TTC549 (cell line): ENCODE measurements around the gene CYP27C1.

Experiments used
- FAIRE-seq: peaks from 2 replicates; lab custom pipeline; 2012; peaks lifted over from hg19 to GRCh38; lab: Jason Lieb, UNC

The CYP27C1 gene

GRCh38 chr2:127193164-127193966 lies 26.7 kb downstream of the CYP27C1 start:
- FAIRE-seq, result no peak

- FAIRE-seq, result no peak
These were observed 28.5 kb downstream of the CYP27C1 start for GRCh38 chr2:127191331-127192219.

GRCh38 chr2:127188797-127189196 lies 31.3 kb downstream of the CYP27C1 start:
- FAIRE-seq, result no peak

- FAIRE-seq, result no peak
These were observed 32.3 kb downstream of the CYP27C1 start for GRCh38 chr2:127187831-127188230.

DNA sequence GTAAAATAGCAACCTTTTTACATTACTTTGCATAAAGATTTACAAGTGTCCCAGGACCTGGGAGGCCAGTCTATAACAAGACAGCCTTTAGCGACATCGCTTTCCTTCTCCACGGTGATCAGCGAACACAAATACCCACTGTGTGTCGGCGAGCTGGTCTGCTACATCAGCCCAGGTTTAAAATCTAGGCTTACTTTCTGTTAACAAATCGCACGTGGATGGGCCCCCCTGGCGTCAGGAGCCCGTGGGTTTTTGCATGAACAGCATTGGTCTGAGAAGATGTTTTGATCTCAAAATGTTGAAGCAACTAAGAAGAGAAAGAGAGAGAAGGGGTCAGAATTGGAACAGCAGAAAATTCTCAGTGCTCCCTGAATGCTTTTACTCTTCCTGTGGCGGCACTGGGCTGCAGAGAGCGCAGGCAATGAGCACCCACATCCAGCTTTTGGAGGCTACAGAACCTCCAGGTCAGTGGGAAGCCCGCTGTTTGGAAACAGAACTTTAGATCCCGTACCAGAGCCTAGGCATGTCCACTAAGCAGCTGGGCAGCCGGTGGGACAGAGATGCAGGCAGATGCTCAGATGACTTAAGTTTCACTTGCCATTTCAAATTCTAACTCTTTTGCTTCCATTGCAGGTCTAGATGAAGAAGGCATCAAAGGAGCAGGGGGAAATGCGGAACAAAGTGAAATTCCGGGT lies 32.9 kb downstream of the CYP27C1 start:
- FAIRE-seq, result no peak

- no peak for FAIRE-seq
These were observed 34.4 kb downstream of the CYP27C1 start for GRCh38 chr2:127185705-127186104.

DNA sequence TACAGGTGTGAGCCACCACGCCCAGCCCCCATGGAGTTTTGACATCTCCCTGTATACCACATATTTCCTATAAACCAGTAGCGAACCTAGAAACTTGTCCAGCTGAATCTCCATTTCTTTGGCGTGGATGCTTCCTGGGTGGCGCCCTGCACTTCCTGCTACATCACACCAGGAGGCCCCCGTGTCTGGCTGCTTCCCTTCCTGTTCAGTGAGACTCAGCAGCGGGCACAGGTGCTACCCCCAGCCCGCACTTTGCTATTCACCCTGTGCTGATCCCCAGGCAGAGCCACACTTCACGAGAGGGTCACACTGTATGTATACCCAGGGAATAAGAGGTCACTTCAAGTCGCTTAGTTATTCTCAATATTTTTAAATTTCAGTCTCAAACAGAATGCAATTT lies 35.0 kb downstream of the CYP27C1 start:
- no peak for FAIRE-seq

- FAIRE-seq, result no peak
These were observed 36.3 kb downstream of the CYP27C1 start for GRCh38 chr2:127183771-127184170.

GRCh38 chr2:127182626-127183458 lies 37.3 kb downstream of the CYP27C1 start:
- no peak for FAIRE-seq

DNA sequence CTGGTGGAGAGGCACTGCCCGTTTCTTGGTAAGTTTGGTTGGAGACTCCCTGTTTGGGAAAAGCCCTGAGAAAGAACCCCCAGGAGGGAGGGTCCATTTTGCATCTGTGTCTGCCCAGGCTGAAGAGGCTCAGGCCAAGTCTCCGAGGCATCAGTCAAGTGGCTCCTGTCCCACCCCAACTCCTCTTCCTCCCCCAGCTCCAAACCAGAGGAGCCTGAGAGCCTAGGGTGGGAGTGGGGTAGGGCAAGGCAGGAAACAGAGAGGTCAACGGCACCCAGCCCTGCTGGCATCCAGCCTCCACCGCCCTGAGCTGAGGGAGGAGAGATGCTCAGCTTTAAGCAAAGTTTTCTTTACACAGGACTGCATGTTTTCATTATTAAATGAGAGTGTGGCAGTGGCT lies 38.2 kb downstream of the CYP27C1 start:
- no peak for FAIRE-seq

GRCh38 chr2:127179766-127180165 lies 40.3 kb downstream of the CYP27C1 start:
- no peak for FAIRE-seq

DNA sequence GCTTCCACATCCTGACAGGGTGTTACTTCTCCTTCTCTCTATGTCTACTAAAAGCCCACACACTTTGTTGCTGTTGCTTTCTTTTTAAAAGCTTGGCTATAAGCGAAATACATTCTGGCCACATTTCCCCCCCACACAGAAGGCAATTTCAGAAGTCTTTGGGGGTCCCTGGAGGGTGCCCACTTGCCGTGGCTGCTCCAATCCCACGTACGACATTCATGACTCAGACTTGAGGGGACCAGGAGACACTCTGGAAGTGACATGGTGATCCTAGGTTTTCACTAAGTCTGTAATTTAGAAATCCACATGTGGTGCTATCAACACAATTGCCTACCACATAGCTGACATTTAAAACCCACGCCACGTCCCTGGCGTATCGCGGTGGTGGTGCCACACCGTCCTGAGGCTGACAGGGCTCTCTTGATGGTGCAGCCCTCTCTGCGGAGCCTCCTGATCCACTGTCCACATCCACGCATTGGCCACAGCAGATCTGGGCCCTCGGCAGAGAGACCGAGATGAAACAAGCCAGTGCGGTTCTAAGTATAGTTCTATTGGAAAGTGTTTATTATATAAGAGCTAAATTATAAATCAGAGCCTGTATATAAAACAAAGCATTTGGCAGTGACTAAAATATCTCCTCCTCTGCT lies 42.4 kb downstream of the CYP27C1 start:
- FAIRE-seq, result no peak

DNA sequence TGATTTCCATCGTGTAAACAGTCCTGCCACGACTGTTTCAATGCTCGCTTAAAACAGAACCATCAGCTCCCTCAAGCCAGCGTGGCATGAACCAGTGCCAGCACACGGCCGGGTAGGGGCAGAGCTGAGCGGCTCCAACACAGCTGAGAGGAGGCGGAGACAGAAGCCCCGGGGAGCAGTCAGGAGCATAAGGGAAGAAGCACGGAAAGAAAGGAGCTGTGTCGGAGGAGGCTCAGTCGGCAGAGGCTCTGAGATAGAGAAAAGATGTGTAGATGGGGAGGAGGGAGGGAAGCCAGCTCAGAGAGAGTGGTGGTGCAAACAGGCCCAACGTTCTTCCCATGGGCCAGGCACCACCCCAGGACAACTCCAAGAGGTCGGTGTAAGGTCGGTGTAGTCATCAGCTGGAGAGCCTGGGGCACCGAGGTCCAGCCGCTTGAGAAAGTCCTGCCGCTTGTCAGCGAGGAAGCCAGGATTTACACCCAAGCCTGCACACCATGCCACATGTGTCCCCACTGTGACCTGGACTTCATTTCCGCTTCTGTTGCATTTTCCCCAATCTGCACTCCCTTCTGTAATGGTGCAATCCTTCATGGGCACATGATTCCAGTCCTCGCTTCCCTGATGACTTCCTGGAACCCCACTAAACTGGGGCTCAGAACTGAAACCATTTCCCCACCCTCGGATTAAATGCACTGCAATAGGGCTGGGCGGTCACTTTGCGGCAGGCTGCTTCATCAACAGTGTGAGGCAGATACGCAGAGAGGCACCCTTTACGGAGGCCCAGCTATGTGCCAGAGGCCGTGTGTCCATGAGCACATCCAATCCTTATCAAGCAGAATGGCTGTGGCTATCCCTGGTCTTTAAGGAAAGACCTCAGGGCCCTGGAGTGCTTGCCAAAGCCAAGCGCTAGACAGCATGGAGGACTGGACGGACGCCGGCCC lies 43.5 kb downstream of the CYP27C1 start:
- no peak for FAIRE-seq

DNA sequence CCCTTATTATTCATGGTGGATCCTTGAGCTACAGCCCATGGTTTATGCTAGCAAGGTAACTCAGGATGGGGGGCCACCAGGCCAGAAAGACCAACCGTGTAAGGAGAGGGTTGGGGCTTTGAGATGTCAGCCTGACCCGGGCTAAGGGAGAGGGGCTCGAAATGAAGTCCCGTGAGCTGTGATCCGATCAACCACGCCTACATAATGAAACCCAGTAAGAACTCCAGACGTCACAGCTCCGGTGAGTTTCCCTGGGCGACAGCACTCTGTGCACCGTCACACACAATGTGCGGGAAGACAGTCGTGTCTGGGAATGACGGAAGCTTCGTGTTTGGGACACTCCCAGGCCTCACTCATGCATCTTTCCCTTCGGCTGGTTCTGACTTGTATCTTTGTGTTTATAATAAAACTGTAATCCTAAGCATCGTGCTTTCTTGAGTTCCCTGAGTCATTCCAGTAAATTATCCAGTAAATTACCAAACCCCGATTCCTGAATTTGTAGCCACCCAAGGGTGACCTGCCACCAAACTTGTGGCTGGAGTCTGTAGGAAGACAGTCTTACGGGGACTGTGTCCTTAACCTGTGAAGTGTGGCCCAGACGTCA lies 44.2 kb downstream of the CYP27C1 start:
- no peak for FAIRE-seq

DNA sequence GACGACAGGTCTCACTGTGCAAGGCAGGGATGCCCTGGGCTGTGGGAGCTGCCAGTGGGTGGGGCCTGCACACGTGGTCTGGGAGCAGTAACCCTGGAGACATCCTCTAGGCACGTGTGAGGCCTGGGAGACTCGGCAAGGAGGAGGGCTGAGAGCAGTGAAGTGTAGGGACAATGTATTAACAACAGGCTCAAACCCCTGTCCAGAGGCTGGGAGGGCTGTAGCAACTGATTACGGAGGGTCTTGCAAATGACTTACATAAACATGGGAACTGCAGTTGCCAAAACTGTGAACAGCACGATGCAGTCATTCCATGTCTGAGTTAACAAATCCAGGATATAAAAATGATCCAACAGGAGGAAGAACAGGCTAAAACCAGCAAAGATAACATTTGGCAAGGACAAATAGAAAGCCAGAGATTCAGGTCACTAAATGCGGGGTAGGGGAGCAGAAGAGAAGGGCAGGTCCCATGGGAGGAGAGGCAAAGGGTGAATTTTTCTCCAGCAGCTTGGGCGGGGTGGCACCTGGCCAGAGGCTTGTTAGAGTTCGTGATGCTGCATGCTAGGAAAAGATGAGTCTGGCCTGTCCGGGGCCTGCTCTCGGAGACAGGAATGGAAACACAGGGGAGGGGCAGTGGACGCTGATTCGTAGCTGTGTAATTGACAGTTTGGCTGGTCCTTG lies 44.9 kb downstream of the CYP27C1 start:
- FAIRE-seq, result no peak

DNA sequence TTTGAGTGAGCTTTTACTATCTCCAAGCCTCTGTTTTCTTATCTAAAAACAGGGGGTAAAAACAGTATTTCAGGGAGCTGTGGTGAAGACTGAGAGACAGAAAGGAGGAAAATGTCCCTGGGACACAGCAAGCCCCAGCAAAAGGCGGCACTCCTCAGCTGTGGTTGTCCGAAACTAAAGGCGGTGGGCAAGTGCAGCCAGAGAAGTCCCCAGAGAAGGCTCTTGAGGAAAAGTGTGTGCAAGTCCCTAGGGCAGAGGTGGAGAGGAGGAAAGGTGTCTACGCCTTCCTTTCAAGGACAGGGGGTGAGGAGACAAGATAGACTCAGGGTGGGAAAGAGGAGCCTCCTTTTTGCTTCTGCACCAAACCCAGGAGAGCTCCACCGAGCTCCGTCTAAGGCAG lies 45.5 kb downstream of the CYP27C1 start:
- no peak for FAIRE-seq

GRCh38 chr2:127174136-127174535 lies 46.0 kb downstream of the CYP27C1 start:
- FAIRE-seq, result no peak

DNA sequence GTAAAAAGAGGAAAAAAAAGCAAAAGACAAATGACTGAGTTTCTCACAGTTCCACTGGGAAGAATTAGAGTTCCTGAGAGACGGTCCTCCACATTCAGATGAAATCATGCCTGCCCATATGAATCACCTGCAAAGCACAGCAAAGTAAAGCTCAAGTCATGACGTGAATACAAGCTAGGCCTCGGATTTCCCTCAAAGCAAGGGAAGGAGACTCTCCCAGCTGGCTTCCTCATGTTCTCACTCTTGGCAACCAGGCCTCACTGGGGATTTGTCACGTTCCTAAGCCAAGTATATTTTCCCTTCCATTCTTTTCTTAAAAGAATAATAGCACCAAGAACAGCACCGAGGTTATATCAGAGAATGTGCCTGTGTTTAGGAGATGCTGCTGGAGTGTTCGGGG lies 47.0 kb downstream of the CYP27C1 start:
- no peak for FAIRE-seq

DNA sequence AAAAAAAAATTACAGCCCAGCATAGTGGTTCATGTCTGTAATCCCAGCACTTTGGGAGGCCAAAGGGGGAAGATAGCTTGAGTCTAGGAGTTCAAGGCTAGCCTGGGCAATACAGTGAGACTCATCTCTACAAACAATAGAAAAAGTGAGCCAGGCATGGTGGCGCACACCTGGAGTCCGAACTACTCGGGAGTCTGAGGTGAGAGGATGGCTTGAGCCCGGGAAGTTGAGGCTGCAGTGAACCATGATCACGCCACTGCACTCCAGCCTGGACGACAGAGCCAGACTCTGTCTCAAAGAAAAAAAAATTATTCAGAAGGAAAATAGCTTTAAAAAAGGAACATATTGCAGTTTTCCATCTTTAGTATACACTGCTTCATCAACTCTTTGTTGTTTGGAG lies 47.8 kb downstream of the CYP27C1 start:
- FAIRE-seq, result no peak
